Natural killer cell (primary cell): Measurements from ENCODE around the gene FURIN. TPM values are rescaled to one million over a fixed set of nuclear protein-coding genes. Genes with fewer than 3 reads are reported as not detected.

Experiments
- ATAC-seq, 3 donors: fragments of 150-1000 bp in 2 of 3; fragments of 200-7000 bp in 1 of 3; cut with Tn5 transposase; 1 replicate in 1 of 3; 2 replicates in 2 of 3; pipeline ENCODE4 v1.10.0; 2021; ENCODE audit warnings: mild to moderate bottlenecking in 2 of 3, moderate library complexity in 2 of 3
- DNase-seq, 2 donors: peaks; one replicate each; pipeline versions ENCODE4 v3.0.0 to v3.0.0-alpha.2; 2013 to 2021; ENCODE audit warnings: mixed read lengths in 1 of 2
- H3K27ac ChIP-seq: one replicate; pipeline ENCODE4 v1.5.1; 2013; ENCODE audit warnings: mild to moderate bottlenecking, low read length
- H3K27me3 ChIP-seq: one replicate; pipeline ENCODE4 v1.6.1; 2013; ENCODE audit warnings: low read length; ENCODE audit not compliant: control insufficient read depth, insufficient read depth
- H3K36me3 ChIP-seq: one replicate; pipeline ENCODE4 v1.6.1; 2013; ENCODE audit warnings: low read length; ENCODE audit not compliant: control insufficient read depth, insufficient read depth
- H3K4me1 ChIP-seq: one replicate; pipeline ENCODE4 v1.6.1; 2013; ENCODE audit warnings: low read length; ENCODE audit not compliant: control insufficient read depth, insufficient read depth
- H3K4me3 ChIP-seq: one replicate; pipeline ENCODE4 v1.5.1; 2013; ENCODE audit warnings: low read length
- H3K9me3 ChIP-seq: one replicate; pipeline ENCODE4 v1.6.1; 2013; ENCODE audit warnings: low read length; ENCODE audit not compliant: control insufficient read depth, insufficient read depth
- H3K27ac Mint-ChIP-seq, 2 donors: one replicate each; pipeline ENCODE4 v1.8.0; 2022; ENCODE audit warnings: mild to moderate bottlenecking in 2 of 2, mixed read lengths in 2 of 2, moderate library complexity in 1 of 2
- H3K27me3 Mint-ChIP-seq, 2 donors: one replicate each; pipeline ENCODE4 v1.8.0; 2022; ENCODE audit warnings: low read depth in 2 of 2, mixed read lengths in 2 of 2
- H3K36me3 Mint-ChIP-seq: one replicate; pipeline ENCODE4 v1.8.0; 2022; ENCODE audit warnings: mixed read lengths
- H3K4me1 Mint-ChIP-seq, 2 donors: one replicate each; pipeline ENCODE4 v1.8.0; 2022; ENCODE audit warnings: mixed read lengths in 2 of 2
- H3K4me3 Mint-ChIP-seq: one replicate; pipeline ENCODE4 v1.8.0; 2022; ENCODE audit warnings: mild to moderate bottlenecking, moderate library complexity, mixed read lengths
- H3K9me3 Mint-ChIP-seq, 2 donors: one replicate each; pipeline ENCODE4 v1.8.0; 2022; ENCODE audit warnings: mixed read lengths in 2 of 2
- CTCF ChIP-seq: fragments of 200-600 bp; IDR thresholded peaks from one replicate; pipeline ENCODE4 v1.8.0; 2022; ENCODE audit warnings: antibody characterized with exemption
- WGBS: methylation state at CpG from one replicate; pipeline ENCODE4 v1.1.7; 2013; ENCODE audit warnings: missing lambda C conversion rate; ENCODE audit not compliant: insufficient coverage; 5-methylcytosine and 5-hydroxymethylcytosine counted together
- intact Hi-C: fragments of 100-400 bp; cut with micrococcal nuclease; formaldehyde crosslinking; loops from one replicate; pipeline ENCODE4 v1.14.2; 2022
- total RNA-seq, 4 donors: library from RNA; stranded (reverse); fragments of 120-200 nt in 1 of 4; gene quantifications; one replicate each; pipeline versions ENCODE4 v1.2.3 to v1.2.4, GENCODE V29; 2013 to 2022

The FURIN gene
- total RNA-seq, 3 donors from 2014 or later (not counting 1 experiment from before 2014, with no cell fraction given), result 110 to 178 (median 172) TPM

GRCh38 chr15:90862487-90862886 lies 5.9 kb upstream of the FURIN start:
- ATAC-seq (no peak), DNase-seq (no peak)
- no peak overlapping the region for H3K4me3 Mint-ChIP-seq
- no peak overlapping the region for H3K4me3 ChIP-seq
- 97% methylated on average over 6 of the region's 6 CpGs for WGBS
- H3K27me3 ChIP-seq, result no peaks in the 10 kb centered on the region
- TF ChIP-seq CTCF, result no peak
- H3K9me3 ChIP-seq, result no peaks in the 10 kb centered on the region
- H3K27me3 Mint-ChIP-seq, result no peaks in the 10 kb centered on the region
- no peaks in the 10 kb centered on the region for H3K9me3 Mint-ChIP-seq
- no peak overlapping the region for H3K27ac ChIP-seq
- peaks cover 17% of the 10 kb centered on the region for H3K4me1 ChIP-seq
- no peak overlapping the region for H3K27ac Mint-ChIP-seq
- H3K36me3 Mint-ChIP-seq, result no peaks in the 10 kb centered on the region
- intact Hi-C loops, result no loop called here
- H3K4me1 Mint-ChIP-seq, result peaks cover 7 to 12% of the 10 kb centered on the region in 2 donors
- H3K36me3 ChIP-seq, result no peaks in the 10 kb centered on the region

DNA sequence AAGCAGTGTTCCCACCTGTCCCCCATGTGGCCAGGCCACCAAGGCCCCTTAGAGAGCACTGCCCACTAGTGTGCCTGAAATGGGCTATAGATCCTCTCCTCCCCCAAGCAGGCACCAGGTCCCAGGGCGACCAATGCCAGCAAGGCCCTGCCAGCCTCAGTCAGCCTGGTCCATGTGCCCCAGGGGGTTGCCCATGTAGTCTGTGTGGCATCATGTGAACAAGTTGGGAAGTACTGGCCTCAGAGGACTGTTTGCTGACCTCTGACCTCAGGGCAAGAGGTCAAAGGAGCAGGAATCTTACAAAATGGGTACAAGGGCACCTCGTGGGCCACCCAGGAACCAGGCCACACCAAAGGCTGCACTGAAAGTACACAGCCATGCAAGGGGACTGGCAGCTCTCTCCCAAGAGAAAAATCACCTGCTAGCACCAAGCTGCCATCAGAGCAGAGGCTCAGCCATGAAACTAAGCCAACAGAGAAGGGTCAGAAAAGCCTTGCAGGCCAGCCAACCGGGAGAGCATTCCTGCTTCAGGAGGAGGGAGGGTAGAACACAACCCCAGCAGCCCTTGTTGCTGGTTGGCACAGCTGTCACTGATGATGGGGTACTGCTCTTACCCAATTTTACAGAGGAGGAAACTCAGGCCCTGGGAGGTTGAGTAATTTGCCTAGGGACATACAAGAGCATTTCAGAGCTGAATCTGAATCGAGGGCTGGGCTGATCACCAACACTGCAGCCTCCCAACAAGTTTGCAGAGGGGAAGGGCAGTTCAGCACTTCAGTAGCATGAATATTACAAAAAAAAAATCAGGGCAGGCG lies 5.2 kb upstream of the FURIN start:
- peaks cover 10% of the 10 kb centered on the region for H3K4me1 ChIP-seq
- 85% methylated on average over 5 of the region's 5 CpGs for WGBS
- H3K27ac Mint-ChIP-seq, result no peak overlapping the region
- H3K27me3 ChIP-seq, result no peaks in the 10 kb centered on the region
- H3K36me3 Mint-ChIP-seq, result no peaks in the 10 kb centered on the region
- no peaks in the 10 kb centered on the region for H3K9me3 Mint-ChIP-seq
- no peak for TF ChIP-seq CTCF
- H3K27me3 Mint-ChIP-seq, result no peaks in the 10 kb centered on the region
- H3K4me1 Mint-ChIP-seq, result peaks cover 7 to 11% of the 10 kb centered on the region in 2 donors
- no peaks in the 10 kb centered on the region for H3K9me3 ChIP-seq
- no peak overlapping the region for H3K4me3 Mint-ChIP-seq
- no peak overlapping the region for H3K4me3 ChIP-seq
- intact Hi-C loops, result no loop called here
- H3K27ac ChIP-seq, result no peak overlapping the region
- no peak for DNase-seq
- no peak for ATAC-seq
- H3K36me3 ChIP-seq, result no peaks in the 10 kb centered on the region

GRCh38 chr15:90863987-90864386 lies 4.4 kb upstream of the FURIN start:
- no peak overlapping the region for H3K4me3 Mint-ChIP-seq
- no peaks in the 10 kb centered on the region for H3K36me3 Mint-ChIP-seq
- 93% methylated on average over 4 of the region's 4 CpGs for WGBS
- no peaks in the 10 kb centered on the region for H3K27me3 Mint-ChIP-seq
- no peak overlapping the region for H3K27ac Mint-ChIP-seq
- H3K9me3 ChIP-seq, result no peaks in the 10 kb centered on the region
- H3K4me1 ChIP-seq, result peaks cover 10% of the 10 kb centered on the region
- H3K27ac ChIP-seq, result no peak overlapping the region
- intact Hi-C loops, result no loop called here
- no peak for DNase-seq
- TF ChIP-seq CTCF, result no peak
- H3K4me1 Mint-ChIP-seq, result peaks cover 7 to 15% of the 10 kb centered on the region in 2 donors
- H3K27me3 ChIP-seq, result no peaks in the 10 kb centered on the region
- no peaks in the 10 kb centered on the region for H3K9me3 Mint-ChIP-seq
- H3K4me3 ChIP-seq, result no peak overlapping the region
- H3K36me3 ChIP-seq, result no peaks in the 10 kb centered on the region
- no peak for ATAC-seq

- 94% methylated on average over 10 of the region's 10 CpGs for WGBS
- Mint-ChIP-seq H3K9me3 (no peaks in the 10 kb centered on the region), H3K36me3 (no peaks in the 10 kb centered on the region), H3K27me3 (no peaks in the 10 kb centered on the region), H3K4me3 (no peak overlapping the region), H3K27ac (no peak overlapping the region), H3K4me1 (peaks cover 6 to 19% of the 10 kb centered on the region in 2 donors)
- peaks cover 12% of the 10 kb centered on the region for H3K4me1 ChIP-seq
- no peaks in the 10 kb centered on the region for H3K9me3 ChIP-seq
- no peak overlapping the region for H3K4me3 ChIP-seq
- DNase-seq, result no peak
- intact Hi-C loops, result no loop called here
- no peak overlapping the region for H3K27ac ChIP-seq
- H3K36me3 ChIP-seq, result no peaks in the 10 kb centered on the region
- no peak for ATAC-seq
- H3K27me3 ChIP-seq, result no peaks in the 10 kb centered on the region
- TF ChIP-seq CTCF, result no peak
These were observed 3.9 kb upstream of the FURIN start for GRCh38 chr15:90864507-90864906.
